Measurements from ENCODE around the gene DSCAM. TPM values are rescaled to one million over a fixed set of nuclear protein-coding genes. Genes with fewer than 3 reads are reported as not detected.

Gene DSCAM
- total and polyA plus RNA-seq, 2 experiments from 2014 or later: 0.23 to 0.42 TPM

DNA sequence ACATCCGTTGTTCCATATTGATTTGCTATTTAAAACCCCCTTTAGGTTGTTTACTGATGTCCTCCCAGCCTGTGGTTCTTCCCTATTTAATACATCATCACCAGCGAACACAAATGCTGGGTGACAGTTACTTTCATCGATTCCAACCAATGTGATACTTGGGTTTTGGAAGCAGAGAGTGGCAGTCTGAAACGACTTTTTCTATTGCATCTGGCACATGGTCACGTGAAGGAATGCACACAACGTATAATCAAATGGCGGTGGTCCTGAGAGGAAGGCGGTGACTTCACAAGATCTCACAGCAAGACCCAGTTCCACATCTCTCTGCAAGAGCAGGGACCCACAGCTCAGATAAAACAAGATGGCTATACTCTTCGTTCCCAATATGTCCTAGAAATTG lies 213.9 kb downstream of the DSCAM start:
- TF ChIP-seq, protein P1, sequence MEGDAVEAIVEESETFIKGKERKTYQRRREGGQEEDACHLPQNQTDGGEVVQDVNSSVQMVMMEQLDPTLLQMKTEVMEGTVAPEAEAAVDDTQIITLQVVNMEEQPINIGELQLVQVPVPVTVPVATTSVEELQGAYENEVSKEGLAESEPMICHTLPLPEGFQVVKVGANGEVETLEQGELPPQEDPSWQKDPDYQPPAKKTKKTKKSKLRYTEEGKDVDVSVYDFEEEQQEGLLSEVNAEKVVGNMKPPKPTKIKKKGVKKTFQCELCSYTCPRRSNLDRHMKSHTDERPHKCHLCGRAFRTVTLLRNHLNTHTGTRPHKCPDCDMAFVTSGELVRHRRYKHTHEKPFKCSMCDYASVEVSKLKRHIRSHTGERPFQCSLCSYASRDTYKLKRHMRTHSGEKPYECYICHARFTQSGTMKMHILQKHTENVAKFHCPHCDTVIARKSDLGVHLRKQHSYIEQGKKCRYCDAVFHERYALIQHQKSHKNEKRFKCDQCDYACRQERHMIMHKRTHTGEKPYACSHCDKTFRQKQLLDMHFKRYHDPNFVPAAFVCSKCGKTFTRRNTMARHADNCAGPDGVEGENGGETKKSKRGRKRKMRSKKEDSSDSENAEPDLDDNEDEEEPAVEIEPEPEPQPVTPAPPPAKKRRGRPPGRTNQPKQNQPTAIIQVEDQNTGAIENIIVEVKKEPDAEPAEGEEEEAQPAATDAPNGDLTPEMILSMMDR (IDR thresholded peaks at IDR 0.05; ENCODE audit: low read depth, low read length): no peak
- no peak for DNase-seq (ENCODE audit: low read depth in 1 of 2, low spot score in 1 of 2)
- no peaks in the 10 kb centered on the region for H3K9me3 ChIP-seq (ENCODE audit: low read depth)
- H3K4me1 ChIP-seq (ENCODE audit: low read depth): no peaks in the 10 kb centered on the region
- H3K4me3 ChIP-seq: no peak overlapping the region
- no peaks in the 10 kb centered on the region for H3K27me3 ChIP-seq
- H3K36me3 ChIP-seq: no peaks in the 10 kb centered on the region
- H3K27ac ChIP-seq: no peak overlapping the region

DNA sequence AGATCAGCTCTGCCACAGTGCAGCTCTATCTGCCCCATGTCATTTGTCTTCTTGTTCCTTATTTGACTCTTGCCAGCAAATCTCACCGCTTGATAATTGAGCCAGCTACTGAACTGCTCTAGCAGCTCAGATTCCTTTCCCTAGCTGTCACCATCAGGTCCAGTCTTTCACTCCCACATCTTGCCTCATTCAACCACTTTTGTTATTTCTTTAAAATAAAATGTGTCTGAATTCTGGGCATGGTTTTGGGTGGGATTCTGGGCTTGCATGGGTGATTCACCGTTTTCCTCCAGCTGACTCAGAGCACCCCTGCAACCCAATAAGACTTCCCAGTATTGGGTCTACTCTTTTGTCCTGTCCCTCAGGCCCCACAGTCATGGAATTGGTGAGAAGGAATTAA lies 215.7 kb downstream of the DSCAM start:
- Histone ChIP-seq H3K27ac (no peak overlapping the region), H3K36me3 (no peaks in the 10 kb centered on the region), H3K4me1 (ENCODE audit: low read depth) (no peaks in the 10 kb centered on the region), H3K4me3 (no peak overlapping the region), H3K9me3 (ENCODE audit: low read depth) (no peaks in the 10 kb centered on the region), H3K27me3 (no peaks in the 10 kb centered on the region)
- TF ChIP-seq, protein P1 (IDR thresholded peaks at IDR 0.05; ENCODE audit: low read depth, low read length): no peak
- DNase-seq (ENCODE audit: low read depth in 1 of 2, low spot score in 1 of 2): no peak

DNA sequence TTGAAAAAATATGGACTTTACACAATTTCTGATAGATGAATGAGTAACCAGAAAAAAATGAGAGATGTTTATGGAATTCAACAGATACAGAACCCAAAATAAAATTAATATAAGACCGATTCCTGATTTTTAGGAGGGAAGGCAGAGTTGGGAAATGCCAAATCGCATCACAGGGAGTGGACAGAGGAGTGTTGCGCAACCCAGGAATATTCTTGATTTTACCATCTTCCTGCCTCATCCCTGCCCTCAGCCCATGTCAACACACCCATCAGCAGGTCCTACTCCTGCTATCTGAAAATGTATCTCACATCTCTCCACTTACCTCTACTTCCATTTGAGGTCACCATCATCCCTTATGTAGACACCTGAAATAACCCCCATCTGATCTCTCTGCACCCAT lies 221.0 kb downstream of the DSCAM start:
- no peak for DNase-seq (ENCODE audit: low read depth in 1 of 2, low spot score in 1 of 2)
- Histone ChIP-seq H3K27ac (no peak overlapping the region), H3K27me3 (no peaks in the 10 kb centered on the region), H3K9me3 (ENCODE audit: low read depth) (no peaks in the 10 kb centered on the region), H3K36me3 (no peaks in the 10 kb centered on the region), H3K4me1 (ENCODE audit: low read depth) (no peaks in the 10 kb centered on the region), H3K4me3 (no peak overlapping the region)
- TF ChIP-seq, protein P1 (IDR thresholded peaks at IDR 0.05; ENCODE audit: low read depth, low read length): no peak

DNA sequence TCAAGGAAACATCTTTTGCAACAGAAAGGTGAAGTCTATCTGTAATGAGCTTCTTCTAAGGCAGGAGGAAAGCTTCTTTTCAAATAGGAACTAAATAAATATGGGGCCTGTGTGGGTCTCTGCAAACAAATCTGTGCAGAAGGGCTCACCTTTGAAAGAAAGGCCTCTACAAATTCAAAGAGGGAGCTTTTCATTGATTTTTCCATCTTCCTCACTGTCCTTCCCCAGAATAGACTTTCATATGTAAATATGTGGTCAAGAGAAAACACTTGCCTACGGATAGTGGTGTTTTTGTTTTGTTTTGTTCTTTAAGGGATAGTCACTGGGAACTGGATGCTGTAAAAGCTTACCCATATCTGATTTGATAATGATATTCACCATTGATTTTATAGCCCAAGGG lies 223.4 kb downstream of the DSCAM start:
- DNase-seq (ENCODE audit: low read depth in 1 of 2, low spot score in 1 of 2): no peak
- TF ChIP-seq, protein P1 (IDR thresholded peaks at IDR 0.05; ENCODE audit: low read depth, low read length): no peak
- Histone ChIP-seq H3K27me3 (no peaks in the 10 kb centered on the region), H3K4me3 (no peak overlapping the region), H3K4me1 (ENCODE audit: low read depth) (no peaks in the 10 kb centered on the region), H3K27ac (no peak overlapping the region), H3K9me3 (ENCODE audit: low read depth) (no peaks in the 10 kb centered on the region), H3K36me3 (no peaks in the 10 kb centered on the region)

DNA sequence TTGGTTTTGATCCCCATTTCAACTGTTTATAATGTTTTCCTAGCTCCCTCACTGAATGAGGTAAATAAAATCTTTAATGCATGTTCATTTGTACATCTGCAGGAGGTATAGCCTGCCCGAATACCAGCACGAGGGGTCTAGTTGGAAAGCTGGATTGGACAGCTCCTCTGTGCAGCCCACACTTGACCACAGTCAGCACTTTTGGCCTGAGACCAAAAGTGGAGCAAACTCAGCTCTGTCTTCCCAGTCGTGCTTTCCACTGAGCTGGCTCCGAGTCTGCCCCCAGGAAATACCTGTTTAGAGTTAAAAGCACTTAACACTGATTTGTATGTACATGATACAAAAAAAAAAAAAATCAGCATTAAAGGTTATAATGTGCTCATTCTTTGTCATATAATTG lies 224.4 kb downstream of the DSCAM start:
- TF ChIP-seq, protein P1 (IDR thresholded peaks at IDR 0.05; ENCODE audit: low read depth, low read length): no peak
- no peaks in the 10 kb centered on the region for H3K9me3 ChIP-seq (ENCODE audit: low read depth)
- DNase-seq (ENCODE audit: low read depth in 1 of 2, low spot score in 1 of 2): peak in 1 of 2 donors; percentile 66
- no peak overlapping the region for H3K4me3 ChIP-seq
- no peaks in the 10 kb centered on the region for H3K36me3 ChIP-seq
- H3K27me3 ChIP-seq: no peaks in the 10 kb centered on the region
- H3K4me1 ChIP-seq (ENCODE audit: low read depth): no peaks in the 10 kb centered on the region
- no peak overlapping the region for H3K27ac ChIP-seq
